Heart right ventricle (tissue), 16 donors: ENCODE measurements around the gene ITGB6. TPM values are rescaled to one million over a fixed set of nuclear protein-coding genes. Genes with fewer than 3 reads are reported as not detected.

Experiments used
- ATAC-seq, 8 donors: fragments of 200-7000 bp; cut with Tn5 transposase; one replicate each; pipeline ENCODE4 v1.9.1; 2020; ENCODE audit warnings: mild to moderate bottlenecking in 8 of 8, moderate library complexity in 8 of 8, moderate number of reproducible peaks in 1 of 8
- DNase-seq, 2 donors: peaks; one replicate each; pipeline ENCODE4 v3.0.0-alpha.2; 2020
- H3K27ac ChIP-seq, 10 donors: fragments of 200-600 bp; sonication (generic) in 2 of 10; one replicate each; pipeline versions ENCODE4 v1.5.0 to v1.8.0; 2020 to 2022; ENCODE audit warnings: mild to moderate bottlenecking in 3 of 10
- H3K27me3 ChIP-seq, 7 donors: fragments of 200-600 bp; one replicate each; pipeline ENCODE4 v1.8.0; 2021 to 2022; ENCODE audit warnings: mild to moderate bottlenecking in 2 of 7
- H3K36me3 ChIP-seq, 9 donors: fragments of 200-600 bp; sonication (generic) in 1 of 9; one replicate each; pipeline versions ENCODE4 v1.5.0 to v1.8.0; 2020 to 2022; ENCODE audit warnings: mild to moderate bottlenecking in 2 of 9
- H3K4me1 ChIP-seq, 9 donors: fragments of 200-600 bp; sonication (generic) in 1 of 9; one replicate each; pipeline versions ENCODE4 v1.5.0 to v1.8.0; 2020 to 2022; ENCODE audit warnings: mild to moderate bottlenecking in 4 of 9
- H3K4me3 ChIP-seq, 10 donors: fragments of 200-600 bp; sonication (generic) in 2 of 10; one replicate each; pipeline versions ENCODE4 v1.5.0 to v1.8.0; 2020 to 2022; ENCODE audit warnings: mild to moderate bottlenecking in 7 of 10, moderate library complexity in 2 of 10
- H3K9me3 ChIP-seq, 11 donors: fragments of 200-600 bp in 10 of 11; sonication (generic) in 2 of 11; one replicate each; pipeline versions ENCODE4 v1.5.0 to v1.8.0; 2013 to 2022; ENCODE audit warnings: mild to moderate bottlenecking in 2 of 11, control low read depth in 1 of 11, moderate library complexity in 1 of 11
- WGBS, 2 donors: extraction: QIAGEN DNeasy Blood & Tissue Kit; methylation state at CpG; one replicate each; pipeline ENCODE4 v1.1.7; 2013; ENCODE audit warnings: inconsistent platforms in 1 of 2; 5-methylcytosine and 5-hydroxymethylcytosine counted together
- intact Hi-C, 10 donors: fragments of 100-400 bp; cut with DNase I; formaldehyde crosslinking; loops; one replicate each; pipeline versions ENCODE4 v1.11.1 to v1.14.2; 2022
- polyA plus RNA-seq, 2 donors: library from polyadenylated mRNA; stranded (reverse); fragments of 200-250 nt; gene quantifications; one replicate each; pipeline ENCODE4 v1.2.3, GENCODE V29; 2013
- total RNA-seq, 10 donors: library from RNA; stranded (reverse); fragmentation: NEBNext Ultra II Directional in 3 of 10; extraction: Animal tissue kit (Norgen Biotek cat#: 25700) in 3 of 10; gene quantifications; one replicate each; pipeline versions ENCODE4 v1.2.1 to v1.2.4, GENCODE V29; 2021 to 2023
- TF ChIP-seq, protein P1 (sequence below), 9 donors: fragments of 200-600 bp; sonication (generic) in 2 of 9; IDR thresholded peaks; one replicate each; pipeline versions ENCODE4 v1.5.0 to v1.8.0; 2021 to 2022; ENCODE audit warnings: antibody characterized with exemption in 9 of 9, mild to moderate bottlenecking in 5 of 9, moderate library complexity in 1 of 9
- donor health status: Arrhythmogenic right ventricular cardiomyopathy.
- donor health status: ischemic (EF 13 %, LVEDD 7.1; RV severe dilation, severe dysfunction).
- donor health status: healthy with polysubstance abuse.
- donor health status: DM: no; HTN: yes; CAD: no.
- donor health status: DM: no; HTN: no; CAD: no.
- donor health status: ischemic (EF 25% LVEDD 6.9; RV normal size, moderate dysfunction).
- donor health status: ischemic (EF 25% LVEDD 5.7; RV mildly dilated, moderate dysfunction).
- donor health status: healthy.
- donor health status: DM: yes; HTN: yes; CAD: no.
- donor health status: Ischemic cardiomyopathy.
- donor health status: ischemic (EF 35%, LVEDD 5.7; RV mildly dilated, moderate dysfunction).
- donor health status: nonischemic (EF 11% LVEDD 7.7; RV severe dilation, severe dysfunction).
- donor health status: DM: yes; HTN: yes; CAD: no.
- donor health status: PGD.
- donor health status: ischemic (EF 29% LVEDD 5.4; RV normal size, mild dysfunction).
- donor health status: nonischemic (EF 23%, LVEDD 6.1; RV moderate dilation, normal function).

Gene ITGB6
- total and polyA plus RNA-seq, 12 donors, result 0.09 to 3.5 (median 1.2) TPM

- peak overlapping the region in 7 of 10 donors; percentile 2 to 79 (median 55) for H3K27ac ChIP-seq
- H3K4me1 ChIP-seq, result peaks cover 0 to 41% (median 22%) of the 10 kb centered on the region in 9 donors
- WGBS, 2 donors, result 49 to 52% methylated on average over 3 of the region's 3 CpGs
- intact Hi-C loops, result no loop called here
- no peak for DNase-seq
- no peaks in the 10 kb centered on the region for H3K9me3 ChIP-seq
- H3K27me3 ChIP-seq, result no peaks in the 10 kb centered on the region
- peak in 7 of 8 donors; percentile 41 to 76 (median 66) for ATAC-seq
- TF ChIP-seq, protein P1, sequence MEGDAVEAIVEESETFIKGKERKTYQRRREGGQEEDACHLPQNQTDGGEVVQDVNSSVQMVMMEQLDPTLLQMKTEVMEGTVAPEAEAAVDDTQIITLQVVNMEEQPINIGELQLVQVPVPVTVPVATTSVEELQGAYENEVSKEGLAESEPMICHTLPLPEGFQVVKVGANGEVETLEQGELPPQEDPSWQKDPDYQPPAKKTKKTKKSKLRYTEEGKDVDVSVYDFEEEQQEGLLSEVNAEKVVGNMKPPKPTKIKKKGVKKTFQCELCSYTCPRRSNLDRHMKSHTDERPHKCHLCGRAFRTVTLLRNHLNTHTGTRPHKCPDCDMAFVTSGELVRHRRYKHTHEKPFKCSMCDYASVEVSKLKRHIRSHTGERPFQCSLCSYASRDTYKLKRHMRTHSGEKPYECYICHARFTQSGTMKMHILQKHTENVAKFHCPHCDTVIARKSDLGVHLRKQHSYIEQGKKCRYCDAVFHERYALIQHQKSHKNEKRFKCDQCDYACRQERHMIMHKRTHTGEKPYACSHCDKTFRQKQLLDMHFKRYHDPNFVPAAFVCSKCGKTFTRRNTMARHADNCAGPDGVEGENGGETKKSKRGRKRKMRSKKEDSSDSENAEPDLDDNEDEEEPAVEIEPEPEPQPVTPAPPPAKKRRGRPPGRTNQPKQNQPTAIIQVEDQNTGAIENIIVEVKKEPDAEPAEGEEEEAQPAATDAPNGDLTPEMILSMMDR (IDR thresholded peaks at IDR 0.05), result no peak
- no peak overlapping the region for H3K4me3 ChIP-seq
- no peaks in the 10 kb centered on the region for H3K36me3 ChIP-seq
Observed at GRCh38 chr2:160242893-160243564, 43.0 kb upstream of the ITGB6 start.

DNA sequence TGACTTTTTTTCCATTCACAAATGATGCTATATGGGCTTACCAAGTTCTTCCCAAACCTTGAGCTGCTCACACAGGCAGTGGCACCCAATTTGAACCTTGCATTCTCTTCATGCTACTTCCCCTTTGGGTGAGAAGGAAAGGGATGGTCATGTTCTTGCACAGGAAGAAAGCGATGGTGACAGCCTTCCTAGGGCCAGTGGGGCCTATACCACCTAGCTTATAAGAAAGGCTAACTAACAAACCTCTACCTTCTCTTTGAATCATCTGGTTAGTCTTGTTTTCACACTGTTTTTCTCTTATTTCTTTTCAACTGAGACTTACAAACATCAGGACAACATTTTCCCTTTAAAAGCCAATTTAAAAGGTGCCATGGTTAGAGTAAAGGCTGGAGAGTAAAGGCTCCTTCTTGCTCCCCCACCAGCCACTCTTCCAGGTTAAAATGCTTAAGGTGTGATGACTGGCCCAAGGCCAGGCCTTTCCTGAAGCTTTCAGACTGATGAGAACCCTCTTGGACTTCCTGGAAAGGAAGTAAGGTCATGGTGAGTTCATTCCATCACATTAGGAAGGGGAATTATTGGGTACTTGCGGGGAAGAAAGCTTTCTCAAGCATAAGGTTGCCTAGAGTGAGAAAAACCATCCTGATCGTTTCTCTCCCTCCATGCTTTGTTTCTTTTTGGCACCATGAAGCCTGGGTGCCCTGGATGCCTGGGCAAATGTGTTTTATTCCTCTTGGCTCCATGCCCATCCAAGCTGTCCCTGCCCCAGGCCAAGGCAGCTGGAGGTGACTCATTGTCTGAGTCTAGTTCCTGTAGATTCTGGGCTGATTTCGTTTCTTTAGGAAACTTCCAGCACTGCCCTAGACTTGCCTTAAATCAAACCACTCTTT is 41.4 kb upstream of the ITGB6 start:
- H3K36me3 ChIP-seq, result no peaks in the 10 kb centered on the region
- intact Hi-C loops, result no loop called here
- TF ChIP-seq, protein P1 (IDR thresholded peaks at IDR 0.05), result no peak
- H3K9me3 ChIP-seq, result no peaks in the 10 kb centered on the region
- peak in 1 of 2 donors; percentile 23 for DNase-seq
- no peaks in the 10 kb centered on the region for H3K27me3 ChIP-seq
- peaks cover 0 to 41% (median 22%) of the 10 kb centered on the region in 9 donors for H3K4me1 ChIP-seq
- peak overlapping the region in 5 of 10 donors; percentile 28 to 79 (median 55) for H3K27ac ChIP-seq
- ATAC-seq, result peak in 7 of 8 donors; percentile 20 to 68 (median 43)
- 62 to 76% methylated on average over 4 of the region's 4 CpGs for WGBS, 2 donors
- H3K4me3 ChIP-seq, result no peak overlapping the region

DNA sequence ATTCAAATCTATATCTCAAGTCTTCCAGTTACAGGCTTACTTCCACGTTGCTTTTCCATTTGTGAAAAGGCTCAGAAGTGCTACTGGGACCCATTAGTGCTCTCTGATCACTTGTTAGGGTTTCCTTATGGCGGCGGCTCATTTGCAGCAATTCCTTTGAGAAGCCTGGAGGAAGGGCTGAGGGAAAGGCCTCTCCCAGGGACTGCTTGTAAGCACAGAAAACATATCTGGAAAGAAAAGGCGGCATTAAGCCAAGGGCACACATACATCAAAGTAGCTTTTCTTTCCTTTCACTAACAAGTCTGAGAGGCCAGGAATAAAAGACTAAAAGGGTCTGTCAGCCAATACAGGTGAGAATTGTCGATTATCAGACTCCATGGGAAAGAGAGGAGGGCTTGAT is 39.4 kb upstream of the ITGB6 start:
- no peak for ATAC-seq
- H3K27ac ChIP-seq, result no peak overlapping the region
- no peaks in the 10 kb centered on the region for H3K9me3 ChIP-seq
- no peak for DNase-seq
- intact Hi-C loops, result no loop called here
- WGBS, 2 donors, result 75 to 85% methylated on average over 5 of the region's 5 CpGs
- no peaks in the 10 kb centered on the region for H3K27me3 ChIP-seq
- TF ChIP-seq, protein P1 (IDR thresholded peaks at IDR 0.05), result no peak
- H3K4me3 ChIP-seq, result no peak overlapping the region
- H3K4me1 ChIP-seq, result peaks cover 0 to 29% (median 22%) of the 10 kb centered on the region in 9 donors
- no peaks in the 10 kb centered on the region for H3K36me3 ChIP-seq

DNA sequence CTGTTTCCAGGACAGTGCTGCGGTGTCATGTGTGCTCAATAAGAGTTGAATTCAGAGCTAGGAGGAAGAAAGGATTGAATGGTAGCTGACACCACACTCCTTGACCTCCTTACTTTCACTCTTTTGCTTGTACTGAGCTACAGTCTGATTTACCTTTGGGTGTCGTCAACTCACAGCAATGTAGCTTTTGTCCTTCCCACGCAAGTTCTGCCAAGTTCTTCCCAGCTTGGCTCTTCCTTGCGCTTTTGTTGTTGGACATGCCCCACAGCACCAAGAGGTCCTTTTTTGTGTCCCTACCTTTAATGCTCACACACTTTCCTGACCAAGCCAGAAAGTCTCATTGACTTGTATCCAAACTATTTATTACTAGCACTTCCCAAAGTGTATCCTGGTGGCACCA is 38.3 kb upstream of the ITGB6 start:
- no peak for DNase-seq
- peak overlapping the region in 1 of 10 donors; percentile 31 for H3K27ac ChIP-seq
- H3K9me3 ChIP-seq, result no peaks in the 10 kb centered on the region
- peaks cover 0 to 26% (median 18%) of the 10 kb centered on the region in 9 donors for H3K4me1 ChIP-seq
- no peaks in the 10 kb centered on the region for H3K36me3 ChIP-seq
- H3K4me3 ChIP-seq, result no peak overlapping the region
- intact Hi-C loops, result no loop called here
- no peaks in the 10 kb centered on the region for H3K27me3 ChIP-seq
- TF ChIP-seq, protein P1 (IDR thresholded peaks at IDR 0.05), result no peak
- ATAC-seq, result peak in 1 of 8 donors; percentile 34
- 71 to 77% methylated on average over 4 of the region's 4 CpGs for WGBS, 2 donors
